G401 (cell line): ENCODE data around the gene BPHL. TPM values are rescaled to one million over a fixed set of nuclear protein-coding genes. Genes with fewer than 3 reads are reported as not detected.
"Not testable (repeated sequence)": the region's sequence is repeated elsewhere in the genome, so short reads cannot be mapped to it uniquely, and the experiment has no call there.

ENCODE experiments used
- DNase-seq: peaks from one replicate; pipeline ENCODE4 v3.0.0-alpha.2; 2015; ENCODE audit warnings: low spot score
- in situ Hi-C: cut with HindIII; loops from 2 replicates; pipeline ENCODE4 v1.10.0; 2016; ENCODE audit warnings: low sequenced_read_pairs, mixed read lengths
- total RNA-seq: library from RNA; depleted of rRNA; stranded (reverse); fragments of >200 nt; shearing (Covaris generic); gene quantifications from 2 replicates; pipeline ENCODE4 v1.2.3, GENCODE V29; 2014

The BPHL gene
- total RNA-seq, 1 experiment from 2014 or later: 47.0 TPM

- DNase-seq, in situ Hi-C loops: not testable (repeated sequence)
Observed at GRCh38 chr6:3171313-3172175, 53.0 kb downstream of the BPHL start.

DNA sequence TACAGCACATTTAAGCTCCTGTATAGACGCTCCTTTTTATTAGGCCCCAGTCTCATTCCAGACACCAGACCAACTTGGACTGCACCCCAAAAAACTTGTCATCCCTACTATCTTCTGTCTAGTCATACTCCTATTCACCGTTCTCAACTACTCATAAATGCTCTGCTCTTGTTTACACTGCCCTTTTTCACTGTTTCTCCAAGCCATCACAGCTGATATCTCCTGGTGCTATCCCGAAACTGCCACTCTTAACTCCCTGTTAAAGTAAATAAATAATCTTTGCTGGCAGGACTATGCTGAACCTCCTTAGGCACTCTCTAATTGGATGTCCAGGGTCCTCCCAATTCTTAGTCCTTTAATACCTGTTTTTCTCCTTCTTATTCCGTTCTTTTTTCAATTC is 54.3 kb downstream of the BPHL start:
- in situ Hi-C loops, DNase-seq: not testable (repeated sequence)

DNA sequence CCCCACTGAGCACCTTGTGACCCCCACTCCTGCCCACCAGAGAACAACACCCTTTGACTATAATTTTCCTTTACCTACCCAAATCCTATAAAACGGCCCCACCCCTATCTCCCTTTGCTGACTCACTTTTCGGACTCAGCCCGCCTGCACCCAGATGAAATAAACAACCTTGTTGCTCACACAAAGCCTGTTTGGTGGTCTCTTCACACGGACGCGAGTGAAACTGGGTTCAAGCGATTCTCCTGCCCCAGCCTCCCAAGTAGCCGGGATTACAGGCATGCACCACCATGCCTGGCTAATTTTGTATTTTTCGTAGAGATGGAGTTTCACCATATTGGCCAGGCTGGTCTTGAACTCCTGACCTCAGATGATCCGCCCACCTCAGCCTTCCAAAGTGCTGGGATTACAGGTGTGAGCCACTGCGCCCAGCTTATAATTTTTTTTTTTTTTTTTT is 55.2 kb downstream of the BPHL start:
- in situ Hi-C loops, DNase-seq: not testable (repeated sequence)

- in situ Hi-C loops: no loop called here
- no peak for DNase-seq
Observed at GRCh38 chr6:3175715-3176402, 57.3 kb downstream of the BPHL start.

- in situ Hi-C loops: no loop called here
- no peak for DNase-seq
Observed at GRCh38 chr6:3176562-3177355, 58.2 kb downstream of the BPHL start.

GRCh38 chr6:3178666-3179065 is 60.2 kb downstream of the BPHL start:
- peak; percentile 76 for DNase-seq
- in situ Hi-C loops: not testable (repeated sequence)

DNA sequence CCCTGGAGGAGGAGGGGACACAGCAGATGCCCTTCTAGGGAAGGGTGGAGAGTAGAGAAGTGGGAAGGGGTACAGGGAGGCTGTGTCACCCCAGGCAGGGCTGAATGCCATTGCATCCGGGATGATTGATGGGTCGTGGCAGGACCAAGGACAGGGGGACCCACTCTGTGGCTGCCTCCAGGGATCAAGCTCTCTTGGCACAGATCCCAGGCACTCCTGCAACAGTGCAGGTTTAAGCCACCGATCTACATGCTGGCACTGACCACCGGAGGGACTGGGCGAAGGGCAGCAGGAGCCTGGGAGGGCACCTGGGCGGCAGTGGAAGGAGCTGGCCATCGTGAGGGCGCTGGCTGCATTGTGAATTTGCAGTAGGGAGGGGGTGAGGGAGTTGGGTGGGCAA is 61.4 kb downstream of the BPHL start:
- DNase-seq, in situ Hi-C loops: not testable (repeated sequence)

DNA sequence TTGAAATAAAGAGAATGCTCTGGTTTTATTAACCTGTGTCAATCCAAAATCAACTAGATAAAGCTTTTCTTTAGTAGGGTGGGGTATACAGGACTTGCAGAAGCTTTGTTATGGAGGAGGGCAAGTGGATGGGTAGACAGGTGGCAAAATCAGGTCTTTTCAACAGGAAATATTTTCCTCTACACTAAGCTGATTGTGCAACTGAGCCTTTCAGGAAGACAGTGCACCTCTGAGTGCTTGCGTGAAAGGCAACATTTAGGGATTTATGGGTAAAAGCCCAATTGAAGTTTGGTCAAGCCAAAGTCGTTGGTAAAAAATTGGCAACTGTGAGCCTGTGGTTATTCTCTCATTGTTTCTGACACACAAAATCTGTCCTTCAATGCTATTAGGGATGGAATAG is 62.6 kb downstream of the BPHL start:
- in situ Hi-C loops: no loop called here

DNA sequence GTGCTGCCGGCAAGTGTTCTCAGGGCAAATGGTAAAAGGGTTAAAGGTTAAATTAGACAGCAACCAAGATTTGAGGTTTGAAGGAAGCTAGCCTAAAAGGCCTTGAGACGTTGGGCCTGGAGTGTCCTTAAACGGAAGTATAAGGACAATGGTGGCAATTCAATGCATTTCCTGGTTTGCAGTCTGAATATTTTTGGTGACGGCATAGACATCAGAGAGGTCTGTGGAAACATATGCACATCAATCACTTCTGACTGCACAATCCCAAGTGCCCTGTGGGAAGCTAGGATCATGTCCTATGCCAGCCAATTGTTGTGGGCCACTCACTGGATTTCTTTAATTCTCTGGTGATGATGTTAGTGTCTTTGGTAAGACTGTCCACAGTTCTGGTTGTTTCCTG is 64.6 kb downstream of the BPHL start:
- in situ Hi-C loops: no loop called here
- no peak for DNase-seq

More for the DNA sequence above, 62.6 kb downstream of the BPHL start:
- no peak for DNase-seq

- DNase-seq: no peak
- in situ Hi-C loops: no loop called here
Observed at GRCh38 chr6:3186974-3187382, 68.5 kb downstream of the BPHL start.

DNA sequence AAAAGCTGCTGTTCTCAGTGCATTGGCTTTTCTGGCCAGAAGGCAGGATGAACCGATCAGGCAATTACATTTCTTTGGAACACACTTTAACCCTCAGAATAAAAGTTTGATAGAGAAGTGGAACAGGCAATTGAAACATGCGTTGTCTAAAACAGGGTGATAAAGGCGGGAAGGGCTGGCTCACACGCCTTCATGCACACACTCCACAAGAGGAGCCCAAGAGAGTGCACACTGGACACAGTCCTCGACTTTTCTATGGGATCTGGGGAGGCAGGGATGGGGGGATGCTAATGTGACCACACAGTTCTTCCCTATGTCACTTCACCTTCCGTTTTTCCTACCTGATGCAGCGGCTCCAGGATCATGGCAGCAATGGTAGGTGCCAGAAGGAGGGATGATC is 69.8 kb downstream of the BPHL start:
- in situ Hi-C loops: no loop called here
- DNase-seq: no peak

GRCh38 chr6:3189192-3189591 is 70.7 kb downstream of the BPHL start:
- in situ Hi-C loops, DNase-seq: not testable (repeated sequence)

DNA sequence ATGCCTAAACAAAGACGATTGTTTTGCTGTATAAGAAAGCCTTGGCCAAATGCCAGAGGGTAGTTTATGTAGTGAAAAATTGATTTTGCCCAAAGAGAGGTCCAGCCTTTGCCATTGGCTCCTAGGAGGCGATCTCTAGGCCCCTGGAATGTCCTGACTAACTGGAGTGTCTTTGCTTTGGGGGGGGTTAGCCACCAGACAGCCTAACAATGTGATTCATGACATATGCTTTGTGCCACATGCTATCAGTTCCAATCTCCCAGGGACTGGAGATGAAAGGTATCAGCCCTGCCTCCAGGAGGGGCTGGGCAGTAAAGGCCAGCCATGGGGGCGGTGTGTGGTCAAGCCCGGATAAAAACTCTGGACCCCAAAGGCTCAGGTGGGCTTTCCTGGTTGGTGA is 71.5 kb downstream of the BPHL start:
- in situ Hi-C loops: no loop called here
- no peak for DNase-seq

DNA sequence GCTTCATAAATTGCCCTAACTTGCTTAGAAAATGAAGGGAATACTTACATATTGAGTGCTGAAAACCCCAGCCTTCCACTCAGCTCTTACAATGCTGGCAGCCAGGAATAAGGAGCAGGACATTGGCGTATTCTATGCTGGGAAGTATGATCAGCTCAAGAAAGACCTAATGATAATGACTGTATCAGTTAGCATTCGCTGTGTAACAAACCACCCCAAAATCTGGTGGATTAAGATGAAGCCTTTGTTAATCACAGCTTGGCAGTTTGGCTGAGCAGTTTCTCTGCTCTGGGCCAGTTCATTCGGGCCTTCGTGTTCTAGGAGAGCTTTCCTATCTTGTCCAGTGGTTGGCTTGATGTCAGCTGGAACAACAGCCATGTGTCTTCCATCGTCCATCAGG is 72.3 kb downstream of the BPHL start:
- no peak for DNase-seq
- in situ Hi-C loops: no loop called here

GRCh38 chr6:3193102-3193849 is 74.8 kb downstream of the BPHL start:
- in situ Hi-C loops: no loop called here
- DNase-seq: no peak

DNA sequence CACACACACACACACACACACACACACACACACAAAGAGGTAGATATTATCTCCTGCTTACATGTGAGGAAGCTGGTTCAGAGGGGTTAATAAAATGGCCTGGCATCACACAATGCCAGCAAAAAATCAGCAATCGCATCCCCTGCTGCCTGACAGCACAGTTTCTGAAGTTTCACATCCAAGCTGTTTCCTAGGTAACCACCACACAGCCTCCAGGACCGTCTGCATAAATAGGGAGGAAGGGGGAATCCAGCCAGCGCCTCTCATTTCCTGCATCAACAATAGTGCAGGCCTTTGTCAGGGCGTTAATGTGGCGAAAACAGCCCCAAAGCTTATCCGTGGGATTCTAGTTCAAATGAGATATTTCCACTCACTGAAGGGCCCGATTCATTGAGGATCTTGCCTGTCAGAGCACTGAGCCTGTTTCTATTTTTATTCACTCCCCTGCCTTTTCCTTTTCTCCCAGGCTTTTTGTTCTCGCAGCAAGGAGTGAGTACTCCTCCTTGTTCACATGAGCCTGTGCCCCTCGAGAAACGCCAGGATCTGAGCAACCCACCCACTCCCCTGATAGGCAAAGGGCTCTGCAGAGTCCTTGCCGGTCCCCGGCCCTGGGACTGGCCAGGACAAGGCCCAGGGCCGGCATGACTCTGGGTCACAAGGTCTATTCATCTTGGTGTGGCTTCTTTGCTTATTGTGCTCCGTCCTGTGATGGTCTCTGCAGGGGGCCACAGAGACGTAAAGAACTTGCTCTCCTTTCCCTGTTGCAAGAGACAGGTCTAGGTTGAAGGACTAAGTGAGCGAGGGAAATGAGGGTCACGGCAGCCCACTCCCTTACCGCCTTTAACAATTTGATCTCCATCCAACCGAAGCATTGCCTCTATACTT is 76.3 kb downstream of the BPHL start:
- DNase-seq: peak; percentile 92

DNA sequence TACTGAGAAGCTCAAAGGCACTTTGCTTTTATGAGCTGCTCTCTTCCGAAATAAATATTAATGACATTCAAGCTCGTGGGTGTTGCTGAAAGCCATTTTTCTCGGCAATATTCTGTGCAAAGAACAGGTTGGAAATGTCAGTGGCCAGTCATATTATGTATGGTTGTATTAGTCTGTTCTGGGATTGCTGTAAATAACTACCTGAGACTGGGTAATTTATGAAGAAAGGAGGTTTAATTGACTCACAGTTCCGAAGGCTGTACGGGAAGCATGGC is 76.8 kb downstream of the BPHL start:
- in situ Hi-C loops: no loop called here
- no peak for DNase-seq

More for the DNA sequence above, 76.3 kb downstream of the BPHL start:
- in situ Hi-C loops: no loop called here
